Muscle layer of duodenum (tissue), 2 donors: ENCODE results near the gene CORIN.

Experiments
- H3K27ac ChIP-seq: one replicate; pipeline ENCODE4 v1.7.0; 2013; ENCODE audit warnings: mild to moderate bottlenecking, low read length
- H3K27me3 ChIP-seq: one replicate; pipeline ENCODE4 v1.7.0; 2013; ENCODE audit warnings: low read depth, mild to moderate bottlenecking, control low read depth, low read length
- H3K36me3 ChIP-seq, 2 donors: one replicate each; pipeline ENCODE4 v1.7.0; 2013; ENCODE audit warnings: low read length in 2 of 2, control low read depth in 1 of 2, mild to moderate bottlenecking in 1 of 2; ENCODE audit not compliant: insufficient read depth in 2 of 2, control insufficient read depth in 1 of 2
- H3K4me1 ChIP-seq, 2 donors: one replicate each; pipeline ENCODE4 v1.7.0; 2013; ENCODE audit warnings: low read length in 2 of 2, mild to moderate bottlenecking in 2 of 2, control low read depth in 1 of 2, moderate library complexity in 1 of 2; ENCODE audit not compliant: insufficient read depth in 2 of 2, control insufficient read depth in 1 of 2
- H3K4me3 ChIP-seq, 2 donors: one replicate each; pipeline ENCODE4 v1.7.0; 2013; ENCODE audit warnings: low read length in 2 of 2, low read depth in 1 of 2, mild to moderate bottlenecking in 1 of 2
- H3K9me3 ChIP-seq, 2 donors: one replicate each; pipeline ENCODE4 v1.7.0; 2013; ENCODE audit warnings: low read length in 2 of 2, control low read depth in 1 of 2, mild to moderate bottlenecking in 1 of 2; ENCODE audit not compliant: control insufficient read depth in 1 of 2
- donor health status: healthy.

CORIN gene

DNA sequence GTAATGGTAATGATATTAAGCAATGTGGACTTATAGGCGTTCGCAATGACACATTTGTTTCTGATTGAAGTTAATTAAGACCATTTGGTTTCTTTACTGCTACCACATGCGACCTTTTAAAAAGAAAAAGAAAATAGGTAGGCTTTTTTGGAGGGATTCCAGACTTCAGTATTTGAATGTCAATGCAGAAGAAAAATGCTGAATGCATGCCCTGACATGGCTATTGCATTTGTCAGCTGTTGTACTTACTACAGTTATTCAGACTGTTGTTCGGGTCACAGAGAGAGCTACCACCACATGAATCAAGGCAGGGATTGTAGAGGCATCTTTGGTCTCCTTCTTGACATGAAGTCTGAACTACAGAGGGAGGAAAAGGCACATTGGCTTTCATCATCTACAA is 163.7 kb downstream of the CORIN start:
- Histone ChIP-seq H3K36me3 (no peaks in the 10 kb centered on the region), H3K9me3 (no peaks in the 10 kb centered on the region), H3K27me3 (no peaks in the 10 kb centered on the region), H3K4me1 (no peaks in the 10 kb centered on the region), H3K27ac (no peak overlapping the region), H3K4me3 (no peak overlapping the region)

DNA sequence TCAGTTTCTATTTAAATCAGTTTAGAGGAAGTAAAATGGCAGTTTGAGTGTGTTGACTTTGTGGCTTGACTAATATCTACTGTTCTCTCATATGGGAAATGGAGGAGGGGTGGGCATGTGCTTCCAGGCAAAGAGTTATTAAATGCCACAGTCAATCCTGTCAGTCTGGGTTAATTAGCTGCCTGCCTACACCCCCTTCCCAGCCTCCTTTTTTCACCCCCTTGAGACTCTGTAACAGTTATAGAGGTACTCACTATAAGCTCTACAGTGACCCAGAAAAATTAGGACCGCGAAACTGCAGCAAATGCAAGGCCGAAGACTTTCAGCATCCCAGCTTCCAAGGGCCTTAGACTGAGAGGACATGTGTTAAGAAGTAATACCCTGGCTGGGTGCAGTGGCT is 165.2 kb downstream of the CORIN start:
- no peaks in the 10 kb centered on the region for H3K9me3 ChIP-seq
- H3K36me3 ChIP-seq, result no peaks in the 10 kb centered on the region
- no peaks in the 10 kb centered on the region for H3K4me1 ChIP-seq
- H3K27me3 ChIP-seq, result no peaks in the 10 kb centered on the region
- no peak overlapping the region for H3K27ac ChIP-seq
- no peak overlapping the region for H3K4me3 ChIP-seq

DNA sequence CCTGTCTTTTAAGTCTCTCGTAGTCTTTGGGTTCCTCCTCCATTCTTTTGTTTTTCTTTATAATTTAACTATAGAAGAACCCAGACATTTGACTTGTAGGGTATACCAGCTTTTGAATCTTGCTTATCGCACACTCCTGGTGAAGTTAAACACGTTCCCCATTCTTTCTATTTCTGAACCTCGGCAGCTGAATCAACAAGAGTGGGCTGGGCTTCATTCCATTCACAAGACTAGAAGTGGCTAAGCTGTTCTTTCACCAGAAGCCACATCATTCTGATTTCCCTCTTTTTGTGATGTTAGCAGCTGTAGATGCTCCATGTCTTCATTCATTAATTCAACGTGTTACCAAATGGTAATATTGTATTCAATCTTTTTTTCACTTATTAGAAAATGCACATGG is 167.9 kb downstream of the CORIN start:
- H3K27me3 ChIP-seq, result no peaks in the 10 kb centered on the region
- no peaks in the 10 kb centered on the region for H3K36me3 ChIP-seq
- H3K4me3 ChIP-seq, result no peak overlapping the region
- H3K27ac ChIP-seq, result no peak overlapping the region
- no peaks in the 10 kb centered on the region for H3K4me1 ChIP-seq
- H3K9me3 ChIP-seq, result no peaks in the 10 kb centered on the region

- Histone ChIP-seq H3K9me3 (no peaks in the 10 kb centered on the region), H3K4me3 (no peak overlapping the region), H3K27me3 (no peaks in the 10 kb centered on the region), H3K27ac (no peak overlapping the region), H3K4me1 (no peaks in the 10 kb centered on the region), H3K36me3 (no peaks in the 10 kb centered on the region)
Observed at GRCh38 chr4:47668810-47669408, 169.0 kb downstream of the CORIN start.

- no peak overlapping the region for H3K4me3 ChIP-seq
- H3K27me3 ChIP-seq, result no peaks in the 10 kb centered on the region
- no peaks in the 10 kb centered on the region for H3K36me3 ChIP-seq
- no peaks in the 10 kb centered on the region for H3K4me1 ChIP-seq
- no peaks in the 10 kb centered on the region for H3K9me3 ChIP-seq
- H3K27ac ChIP-seq, result no peak overlapping the region
Observed at GRCh38 chr4:47668256-47668655, 169.6 kb downstream of the CORIN start.

DNA sequence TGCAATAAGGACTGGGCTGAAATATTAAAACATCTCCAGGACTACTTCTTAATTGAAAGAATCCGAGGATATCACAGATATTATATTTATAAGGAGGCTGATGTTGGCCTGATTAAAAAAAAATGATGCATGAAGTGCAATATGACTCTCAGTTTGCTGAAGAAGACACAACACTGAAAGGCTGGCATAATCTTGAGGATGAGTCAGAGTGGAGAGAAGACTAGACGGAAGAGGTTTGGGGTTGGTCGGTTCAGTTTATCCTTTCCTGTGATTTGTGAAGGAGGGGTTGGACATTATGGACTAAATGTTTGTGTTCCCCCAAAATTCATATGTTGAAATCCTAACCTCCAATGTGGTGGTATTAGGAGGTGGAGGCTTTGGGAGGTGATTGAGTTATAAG is 170.3 kb downstream of the CORIN start:
- Histone ChIP-seq H3K36me3 (no peaks in the 10 kb centered on the region), H3K27me3 (no peaks in the 10 kb centered on the region)

DNA sequence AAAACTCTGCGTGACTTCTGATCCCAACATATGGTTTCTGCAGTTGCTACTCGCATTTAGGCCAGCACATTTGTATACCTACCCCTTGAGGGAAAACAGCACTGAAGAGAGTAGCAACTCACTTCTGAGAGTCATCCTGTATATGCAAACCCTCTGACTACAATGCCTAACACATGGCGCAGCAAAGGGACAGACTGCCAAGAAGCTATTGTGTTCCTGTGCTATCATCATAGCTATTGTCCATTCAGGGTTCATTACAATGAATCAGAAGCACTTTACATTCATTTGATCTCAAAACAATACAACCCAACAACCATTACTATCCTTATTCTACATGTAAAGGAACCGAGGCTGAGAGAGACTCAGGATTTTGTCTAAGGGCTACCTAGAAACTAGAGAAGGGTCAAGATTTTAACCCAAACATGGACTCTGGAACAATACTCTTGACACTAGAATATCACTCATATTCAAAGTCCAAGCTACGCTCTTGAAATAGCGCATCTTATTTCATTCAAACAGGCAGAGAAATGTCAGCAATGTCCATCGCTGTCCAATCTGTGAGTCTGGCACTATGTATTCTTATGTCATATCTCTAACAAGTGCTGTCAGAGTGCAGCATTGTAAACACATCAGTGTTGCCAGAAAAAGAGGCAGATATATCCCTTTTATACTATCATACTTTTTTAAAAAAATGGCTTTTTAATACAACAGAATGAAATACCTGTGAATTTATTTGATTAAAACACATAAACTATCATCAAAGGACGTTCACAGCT is 173.6 kb downstream of the CORIN start:
- Histone ChIP-seq H3K4me3 (no peak overlapping the region), H3K4me1 (no peaks in the 10 kb centered on the region), H3K36me3 (no peaks in the 10 kb centered on the region), H3K27me3 (no peaks in the 10 kb centered on the region), H3K9me3 (no peaks in the 10 kb centered on the region), H3K27ac (no peak overlapping the region)

More for the DNA sequence above, 170.3 kb downstream of the CORIN start:
- Histone ChIP-seq H3K4me3 (no peak overlapping the region), H3K4me1 (no peaks in the 10 kb centered on the region), H3K9me3 (no peaks in the 10 kb centered on the region), H3K27ac (no peak overlapping the region)

DNA sequence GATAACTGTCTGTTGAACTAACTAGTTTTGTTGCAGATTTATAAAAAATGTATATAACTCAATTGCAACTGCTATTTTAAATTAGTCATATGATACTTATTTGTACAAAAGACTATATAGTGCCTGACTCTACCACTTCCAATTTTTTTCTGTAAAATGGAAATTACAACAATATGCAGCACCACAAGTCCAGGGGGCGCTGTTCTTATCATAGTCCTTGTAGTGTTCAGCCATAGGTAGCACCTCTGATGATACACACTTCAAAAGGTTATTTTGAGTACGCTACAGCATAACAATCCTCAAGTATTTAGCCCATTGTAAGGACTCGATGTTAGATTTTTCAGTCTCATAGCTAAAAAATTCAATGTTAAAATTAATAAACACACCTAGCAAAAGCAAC is 174.9 kb downstream of the CORIN start:
- Histone ChIP-seq H3K4me1 (no peaks in the 10 kb centered on the region), H3K4me3 (no peak overlapping the region), H3K27me3 (no peaks in the 10 kb centered on the region), H3K27ac (no peak overlapping the region), H3K36me3 (no peaks in the 10 kb centered on the region), H3K9me3 (no peaks in the 10 kb centered on the region)

DNA sequence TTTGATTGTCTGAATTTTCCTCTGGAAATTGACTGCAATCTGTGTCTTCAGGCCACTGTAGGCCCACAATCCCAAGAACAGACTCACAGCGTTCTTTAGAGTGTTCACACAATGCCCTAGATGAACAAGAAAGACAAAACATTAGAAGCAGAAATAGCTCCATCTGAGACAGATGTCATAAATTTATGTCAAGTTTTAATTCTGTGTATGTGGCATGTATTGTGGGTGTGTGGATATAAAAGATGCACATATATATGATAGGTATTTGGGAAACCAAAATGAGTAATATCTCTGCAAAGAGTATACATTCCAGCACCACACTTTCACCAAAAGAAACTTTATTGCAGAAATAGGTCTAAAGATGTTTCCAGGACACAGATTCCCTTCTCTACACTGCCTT is 176.1 kb downstream of the CORIN start:
- no peak overlapping the region for H3K4me3 ChIP-seq
- no peaks in the 10 kb centered on the region for H3K27me3 ChIP-seq
- no peaks in the 10 kb centered on the region for H3K4me1 ChIP-seq
- no peaks in the 10 kb centered on the region for H3K9me3 ChIP-seq
- H3K36me3 ChIP-seq, result no peaks in the 10 kb centered on the region
- no peak overlapping the region for H3K27ac ChIP-seq

GRCh38 chr4:47659342-47659741 is 178.5 kb downstream of the CORIN start:
- H3K36me3 ChIP-seq, result no peaks in the 10 kb centered on the region
- no peak overlapping the region for H3K27ac ChIP-seq
- no peaks in the 10 kb centered on the region for H3K9me3 ChIP-seq
- H3K4me3 ChIP-seq, result no peak overlapping the region
- H3K27me3 ChIP-seq, result no peaks in the 10 kb centered on the region
- no peaks in the 10 kb centered on the region for H3K4me1 ChIP-seq

DNA sequence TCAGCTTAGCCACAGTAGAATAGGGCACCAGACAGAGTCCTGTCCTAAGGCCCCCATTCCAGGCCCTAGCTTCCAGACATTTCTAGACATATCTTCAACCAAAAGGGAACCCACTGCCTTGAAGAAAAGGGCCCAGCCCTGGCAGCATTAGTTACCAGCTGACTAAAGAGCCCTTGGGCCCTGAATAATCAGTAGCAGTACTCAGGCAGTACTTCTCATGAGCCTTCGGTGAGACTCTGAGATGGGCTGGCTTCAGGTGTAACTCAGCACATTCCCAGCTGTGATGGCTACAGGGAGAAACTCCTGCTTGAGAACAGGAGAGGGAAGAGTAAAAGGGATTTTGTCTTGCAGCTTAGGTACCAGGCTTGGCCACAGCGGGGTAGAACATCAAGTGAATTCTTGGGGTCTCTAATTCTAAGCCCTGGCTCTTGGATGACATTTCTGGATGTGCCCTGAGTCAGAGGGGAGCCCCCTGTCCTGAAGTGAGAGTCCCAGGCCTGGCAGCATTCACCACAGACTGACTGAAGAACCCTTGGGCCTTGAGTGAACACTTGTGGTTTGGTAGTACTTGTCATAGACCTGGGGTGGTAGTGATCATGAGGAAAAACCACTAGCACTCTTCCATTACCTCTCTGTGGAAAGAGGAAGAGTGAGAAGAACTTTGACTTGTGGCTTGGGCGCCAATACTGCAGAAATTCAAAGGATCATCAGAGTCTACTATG is 182.7 kb downstream of the CORIN start:
- H3K4me1 ChIP-seq, result no peaks in the 10 kb centered on the region
- no peaks in the 10 kb centered on the region for H3K9me3 ChIP-seq
- no peak overlapping the region for H3K4me3 ChIP-seq
- H3K27ac ChIP-seq, result no peak overlapping the region
- no peaks in the 10 kb centered on the region for H3K27me3 ChIP-seq
- H3K36me3 ChIP-seq, result no peaks in the 10 kb centered on the region
